Activated T-cell treated with anti-CD3 and anti-CD28 coated beads, Interleukin-2, amount 50 U/mL, for 72 hours (primary cell): ENCODE data around the gene ARL6IP6. TPM values are rescaled to one million over a fixed set of nuclear protein-coding genes. Genes with fewer than 3 reads are reported as not detected.
A peak's percentile ranks its signal among the peaks of the same experiment; 100 is the strongest.
"Not testable (repeated sequence)": the region's sequence is repeated elsewhere in the genome, so short reads cannot be mapped to it uniquely, and the experiment has no call there.

Experiments used
- ATAC-seq, 2 donors: fragments of 150-1000 bp; cut with Tn5 transposase; replicated peaks in 1 of 2; 2 replicates each; pipeline ENCODE4 v1.10.0; 2021; ENCODE audit warnings: moderate library complexity in 2 of 2, mild to moderate bottlenecking in 1 of 2
- DNase-seq, 2 donors: peaks; one replicate each; pipeline ENCODE4 v3.0.0; 2021 to 2022; ENCODE audit warnings: mixed read lengths in 1 of 2
- H3K27ac Mint-ChIP-seq: one replicate; pipeline ENCODE4 v1.8.0; 2022; ENCODE audit warnings: mild to moderate bottlenecking, moderate library complexity, mixed read lengths
- H3K27me3 Mint-ChIP-seq: one replicate; pipeline ENCODE4 v1.8.0; 2022; ENCODE audit warnings: low read depth, mixed read lengths
- H3K36me3 Mint-ChIP-seq, 2 donors: one replicate each; pipeline ENCODE4 v1.8.0; 2022; ENCODE audit warnings: mixed read lengths in 2 of 2, mild to moderate bottlenecking in 1 of 2; ENCODE audit not compliant: insufficient read depth in 2 of 2
- H3K4me1 Mint-ChIP-seq: one replicate; pipeline ENCODE4 v1.8.0; 2022; ENCODE audit warnings: low read depth, mixed read lengths
- H3K4me3 Mint-ChIP-seq, 2 donors: one replicate each; pipeline ENCODE4 v1.8.0; 2022; ENCODE audit warnings: mild to moderate bottlenecking in 2 of 2, mixed read lengths in 2 of 2, moderate library complexity in 2 of 2
- H3K9me3 Mint-ChIP-seq, 2 donors: one replicate each; pipeline ENCODE4 v1.8.0; 2022; ENCODE audit warnings: mixed read lengths in 2 of 2
- total RNA-seq, 2 donors: library from RNA; stranded (reverse); gene quantifications; one replicate each; pipeline ENCODE4 v1.2.3, GENCODE V29; 2022

Gene ARL6IP6
- total RNA-seq, 2 donors from 2014 or later: 30.6 to 41.5 TPM

GRCh38 chr2:152737509-152737908 is 19.1 kb downstream of the ARL6IP6 start:
- not testable (repeated sequence) for ATAC-seq, DNase-seq, H3K27ac Mint-ChIP-seq, H3K9me3 Mint-ChIP-seq, H3K4me3 Mint-ChIP-seq, H3K4me1 Mint-ChIP-seq, H3K27me3 Mint-ChIP-seq
- peaks cover 8 to 23% of the 10 kb centered on the region in 2 donors for H3K36me3 Mint-ChIP-seq

- Mint-ChIP-seq H3K9me3 (no peaks in the 10 kb centered on the region), H3K27me3 (no peaks in the 10 kb centered on the region), H3K36me3 (peaks cover 8 to 24% of the 10 kb centered on the region in 2 donors), H3K4me3 (no peak overlapping the region), H3K27ac (no peak overlapping the region), H3K4me1 (no peaks in the 10 kb centered on the region)
- no peak for ATAC-seq
- DNase-seq: no peak
Measured at GRCh38 chr2:152738438-152738837, 20.0 kb downstream of the ARL6IP6 start.

GRCh38 chr2:152739705-152740104 is 21.3 kb downstream of the ARL6IP6 start:
- not testable (repeated sequence) for ATAC-seq, H3K4me3 Mint-ChIP-seq, H3K27ac Mint-ChIP-seq, H3K27me3 Mint-ChIP-seq, H3K9me3 Mint-ChIP-seq, DNase-seq, H3K4me1 Mint-ChIP-seq
- peaks cover 8 to 24% of the 10 kb centered on the region in 2 donors for H3K36me3 Mint-ChIP-seq

- DNase-seq: no peak
- no peak overlapping the region for H3K27ac Mint-ChIP-seq
Measured at GRCh38 chr2:152740743-152741328, 22.4 kb downstream of the ARL6IP6 start.

GRCh38 chr2:152743002-152743401 is 24.6 kb downstream of the ARL6IP6 start:
- Mint-ChIP-seq H3K27ac (no peak overlapping the region), H3K4me3 (no peak overlapping the region)
- no peak for ATAC-seq

More at GRCh38 chr2:152740743-152741328, 22.4 kb downstream of the ARL6IP6 start:
- Mint-ChIP-seq H3K4me3 (no peak overlapping the region), H3K27me3 (no peaks in the 10 kb centered on the region), H3K9me3 (no peaks in the 10 kb centered on the region), H3K4me1 (no peaks in the 10 kb centered on the region), H3K36me3 (peaks cover 8 to 24% of the 10 kb centered on the region in 2 donors)
- peak; percentile 41 to 53 for ATAC-seq

GRCh38 chr2:152747751-152748150 is 29.3 kb downstream of the ARL6IP6 start:
- not testable (repeated sequence) for ATAC-seq, H3K27ac Mint-ChIP-seq, H3K27me3 Mint-ChIP-seq, H3K9me3 Mint-ChIP-seq, H3K4me1 Mint-ChIP-seq, DNase-seq, H3K4me3 Mint-ChIP-seq
- peaks cover 3 to 10% of the 10 kb centered on the region in 2 donors for H3K36me3 Mint-ChIP-seq

More at GRCh38 chr2:152743002-152743401, 24.6 kb downstream of the ARL6IP6 start:
- no peak for DNase-seq
- H3K36me3 Mint-ChIP-seq: peaks cover 5 to 15% of the 10 kb centered on the region in 2 donors
- H3K4me1 Mint-ChIP-seq: no peaks in the 10 kb centered on the region
- no peaks in the 10 kb centered on the region for H3K9me3 Mint-ChIP-seq
- H3K27me3 Mint-ChIP-seq: no peaks in the 10 kb centered on the region

- ATAC-seq: no peak
- Mint-ChIP-seq H3K27me3 (no peaks in the 10 kb centered on the region), H3K9me3 (no peaks in the 10 kb centered on the region), H3K36me3 (peaks cover 3 to 18% of the 10 kb centered on the region in 2 donors), H3K4me1 (peaks cover 6% of the 10 kb centered on the region), H3K4me3 (no peak overlapping the region), H3K27ac (no peak overlapping the region)
- DNase-seq: no peak
Measured at GRCh38 chr2:152755029-152755428, 36.6 kb downstream of the ARL6IP6 start.

- H3K27me3 Mint-ChIP-seq: no peaks in the 10 kb centered on the region
- no peak overlapping the region for H3K27ac Mint-ChIP-seq
- no peak for DNase-seq
- H3K4me1 Mint-ChIP-seq: peaks cover 6% of the 10 kb centered on the region
- H3K4me3 Mint-ChIP-seq: no peak overlapping the region
- peak in 1 of 2 donors; percentile 32 for ATAC-seq
- H3K36me3 Mint-ChIP-seq: peaks cover 0 to 13% of the 10 kb centered on the region in 2 donors
- no peaks in the 10 kb centered on the region for H3K9me3 Mint-ChIP-seq
Measured at GRCh38 chr2:152759290-152760072, 41.1 kb downstream of the ARL6IP6 start.

GRCh38 chr2:152761214-152761613 is 42.8 kb downstream of the ARL6IP6 start:
- H3K36me3 Mint-ChIP-seq: peaks cover 0 to 13% of the 10 kb centered on the region in 2 donors
- H3K4me3 Mint-ChIP-seq: no peak overlapping the region
- DNase-seq (no peak), ATAC-seq (no peak)
- H3K4me1 Mint-ChIP-seq: peaks cover 6% of the 10 kb centered on the region
- H3K9me3 Mint-ChIP-seq: no peaks in the 10 kb centered on the region
- no peak overlapping the region for H3K27ac Mint-ChIP-seq
- no peaks in the 10 kb centered on the region for H3K27me3 Mint-ChIP-seq

GRCh38 chr2:152762202-152762601 is 43.8 kb downstream of the ARL6IP6 start:
- ATAC-seq: no peak
- Mint-ChIP-seq H3K4me1 (peaks cover 6% of the 10 kb centered on the region), H3K36me3 (peaks cover 0 to 4% of the 10 kb centered on the region in 2 donors), H3K9me3 (no peaks in the 10 kb centered on the region), H3K27me3 (no peaks in the 10 kb centered on the region), H3K4me3 (no peak overlapping the region), H3K27ac (no peak overlapping the region)
- DNase-seq: no peak

GRCh38 chr2:152763208-152763607 is 44.8 kb downstream of the ARL6IP6 start:
- H3K27ac Mint-ChIP-seq, H3K4me1 Mint-ChIP-seq, ATAC-seq, H3K27me3 Mint-ChIP-seq, H3K9me3 Mint-ChIP-seq, H3K4me3 Mint-ChIP-seq, DNase-seq, H3K36me3 Mint-ChIP-seq: not testable (repeated sequence)

GRCh38 chr2:152763651-152764050 is 45.2 kb downstream of the ARL6IP6 start:
- no peaks in the 10 kb centered on the region for H3K27me3 Mint-ChIP-seq
- DNase-seq: no peak
- peaks cover 0 to 4% of the 10 kb centered on the region in 2 donors for H3K36me3 Mint-ChIP-seq
- no peak overlapping the region for H3K27ac Mint-ChIP-seq
- H3K4me3 Mint-ChIP-seq: no peak overlapping the region
- peaks cover 6% of the 10 kb centered on the region for H3K4me1 Mint-ChIP-seq
- ATAC-seq: no peak
- H3K9me3 Mint-ChIP-seq: no peaks in the 10 kb centered on the region

GRCh38 chr2:152766928-152767327 is 48.5 kb downstream of the ARL6IP6 start:
- H3K27me3 Mint-ChIP-seq: no peaks in the 10 kb centered on the region
- ATAC-seq: no peak
- no peak overlapping the region for H3K27ac Mint-ChIP-seq
- no peaks in the 10 kb centered on the region for H3K4me1 Mint-ChIP-seq
- H3K36me3 Mint-ChIP-seq: peaks cover 0 to 4% of the 10 kb centered on the region in 2 donors
- no peak for DNase-seq
- no peaks in the 10 kb centered on the region for H3K9me3 Mint-ChIP-seq
- no peak overlapping the region for H3K4me3 Mint-ChIP-seq
